GM12878 (cell line): ENCODE measurements around the gene DYRK4. TPM values are rescaled to one million over a fixed set of nuclear protein-coding genes. Genes with fewer than 3 reads are reported as not detected.

Experiments
- ATAC-seq: fragments of 200-7000 bp; cut with Tn5 transposase; 3 replicates; pipeline ENCODE4 v1.9.1; 2020; ENCODE audit warnings: mild to moderate bottlenecking, moderate library complexity
- BruUV-seq: library from RNA; stranded (reverse); fragments of 400-500 nt; replicated peaks from 2 replicates; lab custom pipeline; 2021; lab: Mats Ljungman, UMichigan
- CTCF ChIA-PET: fragments of 300-600 bp; sonication (Branson Sonifier 250); formaldehyde crosslinking; extraction: SDS; loops from one replicate; lab custom pipeline; 2021; ENCODE audit warnings: inconsistent platforms; lab: Yijun Ruan, JAX
- POLR2A ChIA-PET: fragments of 350-600 bp; formaldehyde crosslinking; extraction: SDS; loops from one replicate; lab custom pipeline; 2021; ENCODE audit warnings: inconsistent platforms; lab: Charles Lee
- RAD21 ChIA-PET: fragments of 300-600 bp; sonication (Branson Sonifier 250); formaldehyde crosslinking; loops from one replicate; lab custom pipeline; 2023; ENCODE audit warnings: antibody characterized with exemption; ENCODE audit not compliant: unreplicated experiment; lab: Charles Lee
- SMC1A ChIA-PET: fragments of 300-600 bp; sonication (Branson Sonifier 250); formaldehyde crosslinking; loops from one replicate; lab custom pipeline; 2023; ENCODE audit not compliant: unreplicated experiment, uncharacterized antibody; lab: Charles Lee
- DNase-seq: peaks from one replicate; pipeline ENCODE4 v3.0.0-alpha.2; 2011; ENCODE audit warnings: low read depth, low spot score
- FAIRE-seq: peaks from 3 replicates; lab custom pipeline; 2011; peaks lifted over from hg19 to GRCh38; lab: Jason Lieb, UNC
- H2AFZ ChIP-seq: 2 replicates; pipeline ENCODE4 v1.6.0; 2011; ENCODE audit warnings: low read depth, low read length, control low read depth; ENCODE audit not compliant: control insufficient read depth
- H3K27ac ChIP-seq: 2 replicates; pipeline ENCODE4 v1.5.1; 2011; ENCODE audit warnings: control low read depth; ENCODE audit not compliant: control insufficient read depth, insufficient read depth
- H3K27me3 ChIP-seq, 2 experiments: replicated peaks in 1 of 2; 2 replicates each; pipeline versions ENCODE4 v1.6.0 to v1.6.1; 2011; ENCODE audit warnings: low read length in 1 of 2; ENCODE audit not compliant: control insufficient read depth in 2 of 2, insufficient read depth in 2 of 2
- H3K36me3 ChIP-seq, 2 experiments: 2 replicates each; pipeline ENCODE4 v1.5.1; 2011; ENCODE audit warnings: low read length in 1 of 2; ENCODE audit not compliant: control insufficient read depth in 2 of 2, insufficient read depth in 2 of 2
- H3K4me1 ChIP-seq: 2 replicates; pipeline ENCODE4 v1.6.1; 2011; ENCODE audit warnings: mild to moderate bottlenecking, low read length, moderate library complexity, mixed read lengths; ENCODE audit not compliant: control insufficient read depth, insufficient read depth
- H3K4me2 ChIP-seq: 2 replicates; pipeline ENCODE4 v1.6.0; 2011; ENCODE audit warnings: control low read depth; ENCODE audit not compliant: control insufficient read depth, insufficient read depth
- H3K4me3 ChIP-seq: fragments of 200-600 bp; sonication (generic); 2 replicates; pipeline ENCODE4 v1.5.1; 2016
- H3K79me2 ChIP-seq: 2 replicates; pipeline ENCODE4 v1.6.0; 2011; ENCODE audit warnings: low read length; ENCODE audit not compliant: control insufficient read depth, insufficient read depth
- H3K9ac ChIP-seq: 2 replicates; pipeline ENCODE4 v1.8.0; 2011; ENCODE audit warnings: low read length, control low read depth, mixed read lengths; ENCODE audit not compliant: control insufficient read depth, insufficient read depth
- H3K9me3 ChIP-seq: replicated peaks from 3 replicates; pipeline ENCODE4 v1.5.1; 2011; ENCODE audit warnings: mild to moderate bottlenecking, low read length; ENCODE audit not compliant: control insufficient read depth, insufficient read depth
- H4K20me1 ChIP-seq: 2 replicates; pipeline ENCODE4 v1.6.0; 2011; ENCODE audit not compliant: control insufficient read depth, insufficient read depth
- BMI1 ChIP-seq: fragments of 450-650 bp; IDR thresholded peaks from 2 replicates; pipeline ENCODE4 v1.6.1; 2016; ENCODE audit warnings: mild to moderate bottlenecking, moderate library complexity, borderline replicate concordance
- PAX8 ChIP-seq: fragments of 450-650 bp; IDR thresholded peaks from 2 replicates; pipeline ENCODE4 v1.6.1; 2017; ENCODE audit warnings: mild to moderate bottlenecking, moderate library complexity
- RUNX3 ChIP-seq: IDR thresholded peaks from 2 replicates; pipeline ENCODE4 v1.6.1; 2012; ENCODE audit warnings: low read length, inconsistent platforms
- SP1 ChIP-seq: IDR thresholded peaks from one replicate; pipeline ENCODE4 v1.6.1; 2011; ENCODE audit warnings: low read depth, low read length
- SPI1 ChIP-seq: IDR thresholded peaks from 2 replicates; pipeline ENCODE4 v1.6.1; 2011; ENCODE audit warnings: low read depth, mild to moderate bottlenecking, low read length, moderate library complexity, borderline replicate concordance; ENCODE audit not compliant: insufficient read depth
- SRF ChIP-seq, 2 experiments: IDR thresholded peaks; 2 replicates each; pipeline ENCODE4 v1.6.1; 2011; ENCODE audit warnings: low read depth in 2 of 2, low read length in 2 of 2, mild to moderate bottlenecking in 1 of 2, moderate library complexity in 1 of 2
- TCF3 ChIP-seq: IDR thresholded peaks from 2 replicates; pipeline ENCODE4 v1.6.1; 2012; ENCODE audit warnings: low read depth, mild to moderate bottlenecking, low read length, borderline replicate concordance; ENCODE audit not compliant: insufficient read depth
- ZNF384 ChIP-seq: IDR thresholded peaks from 2 replicates; pipeline ENCODE4 v1.6.1; 2012; ENCODE audit warnings: low read depth, mild to moderate bottlenecking, low read length, improper control_type of control experiment, borderline replicate concordance
- ZZZ3 ChIP-seq: IDR thresholded peaks from 2 replicates; pipeline ENCODE4 v1.6.1; 2011; ENCODE audit warnings: low read depth; ENCODE audit not compliant: control insufficient read depth, insufficient read length
- WGBS: methylation state at CpG from one replicate; pipeline ENCODE4 v1.1.6; 2016; ENCODE audit warnings: low lambda C conversion rate; ENCODE audit not compliant: insufficient replicate concordance, insufficient coverage; ENCODE audit errors: missing lambda C conversion rate; 5-methylcytosine and 5-hydroxymethylcytosine counted together
- in situ Hi-C: fragments of 300-500 bp; cut with MboI; formaldehyde crosslinking; loops from 9 replicates; pipeline ENCODE4 v1.14.3; 2018; ENCODE audit warnings: mixed read lengths
- intact Hi-C: fragments of 100-400 bp; cut with micrococcal nuclease; formaldehyde crosslinking; loops from one replicate; pipeline ENCODE4 v1.14.2; 2022; ENCODE audit not compliant: unreplicated experiment
- polyA plus RNA-seq, 11 experiments: library from polyadenylated mRNA; depleted of rRNA in 4 of 11; unstranded in 6 of 11; stranded (reverse) in 5 of 11; fragments of >200 nt; fragmentation: Nextera tagmentation in 4 of 11; fragmentation: Illumina TruSeq in 1 of 11; extraction: Ambion mirVana in 4 of 11; extraction: Trizol in 1 of 11; gene quantifications; 1 replicate in 1 of 11; 2 replicates in 10 of 11; pipeline versions ENCODE4 v1.2.1 to v1.2.3, GENCODE V29; 2011 to 2016; ENCODE audit warnings: inconsistent platforms in 2 of 11, missing spikeins in 2 of 11, low read depth in 1 of 11
- total RNA-seq, 4 experiments: library from RNA; depleted of rRNA in 3 of 4; stranded (reverse); fragments of >200 nt in 3 of 4; fragmentation: Illumina TruSeq in 1 of 4; extraction: Trizol in 1 of 4; gene quantifications; 2 replicates each; pipeline versions ENCODE4 v1.2.1 to v1.2.3, GENCODE V29; 2013 to 2021
- TF ChIP-seq, protein P1 (sequence below): IDR thresholded peaks from 2 replicates; pipeline ENCODE4 v1.6.1; 2012; ENCODE audit warnings: low read depth, low read length, improper control_type of control experiment
- TF ChIP-seq, protein P2 (sequence below): IDR thresholded peaks from 2 replicates; pipeline ENCODE4 v1.6.1; 2012; ENCODE audit warnings: low read length, inconsistent platforms

The DYRK4 gene
- total and polyA plus RNA-seq, 10 of the 15 experiments (the other 5 are each of a cell fraction or from before 2014, with no cell fraction given) = 30.8 to 66.7 (median 46.8) TPM

DNA sequence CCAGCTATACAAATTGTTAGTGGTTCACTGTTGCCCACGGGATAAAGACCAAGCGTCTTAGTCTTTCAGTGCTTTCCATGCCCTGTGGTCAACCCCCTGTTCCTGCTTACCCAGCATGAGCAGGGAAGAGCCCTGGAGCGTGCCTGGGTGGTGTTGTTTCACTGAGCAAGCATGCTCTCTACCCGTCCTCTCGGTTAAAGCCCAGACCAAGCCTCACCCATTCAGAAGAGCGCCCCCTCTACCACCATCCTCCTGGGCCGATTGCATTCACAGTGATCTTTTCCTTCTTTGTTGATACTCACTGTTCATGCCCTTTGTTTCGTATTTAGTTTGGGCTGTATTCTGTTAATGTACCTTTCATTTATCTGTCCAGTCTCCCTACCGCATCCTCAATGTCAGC lies 25.1 kb downstream of the DYRK4 start:
- no peak for ATAC-seq
- Histone ChIP-seq H3K4me3 (no peak overlapping the region), H2AFZ (no peak overlapping the region), H3K9ac (no peak overlapping the region), H3K4me2 (no peak overlapping the region), H3K79me2 (no peaks in the 10 kb centered on the region), H4K20me1 (no peaks in the 10 kb centered on the region), H3K27ac (no peak overlapping the region), H3K27me3 (no peaks in the 10 kb centered on the region), H3K36me3 (no peaks in the 10 kb centered on the region), H3K9me3 (no peaks in the 10 kb centered on the region), H3K4me1 (no peaks in the 10 kb centered on the region)
- FAIRE-seq = no peak
- SMC1A ChIA-PET = no interaction called here
- WGBS = 47% methylated on average over 9 of the region's 9 CpGs
- no peak for DNase-seq
- in situ Hi-C loops = no loop called here
- intact Hi-C loops = no loop called here
- TF ChIP-seq RUNX3 = no peak
- no peak for TF ChIP-seq SP1
- no peak for TF ChIP-seq PAX8
- TF ChIP-seq, protein P1, sequence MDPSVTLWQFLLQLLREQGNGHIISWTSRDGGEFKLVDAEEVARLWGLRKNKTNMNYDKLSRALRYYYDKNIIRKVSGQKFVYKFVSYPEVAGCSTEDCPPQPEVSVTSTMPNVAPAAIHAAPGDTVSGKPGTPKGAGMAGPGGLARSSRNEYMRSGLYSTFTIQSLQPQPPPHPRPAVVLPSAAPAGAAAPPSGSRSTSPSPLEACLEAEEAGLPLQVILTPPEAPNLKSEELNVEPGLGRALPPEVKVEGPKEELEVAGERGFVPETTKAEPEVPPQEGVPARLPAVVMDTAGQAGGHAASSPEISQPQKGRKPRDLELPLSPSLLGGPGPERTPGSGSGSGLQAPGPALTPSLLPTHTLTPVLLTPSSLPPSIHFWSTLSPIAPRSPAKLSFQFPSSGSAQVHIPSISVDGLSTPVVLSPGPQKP = no peak
- TF ChIP-seq ZZZ3 = no peak
- no peak for TF ChIP-seq SRF (IDR thresholded peaks at IDR 0.05; ENCODE audit: low read depth in 2 of 2, low read length in 2 of 2)
- no peak for TF ChIP-seq SPI1
- TF ChIP-seq, protein P2, sequence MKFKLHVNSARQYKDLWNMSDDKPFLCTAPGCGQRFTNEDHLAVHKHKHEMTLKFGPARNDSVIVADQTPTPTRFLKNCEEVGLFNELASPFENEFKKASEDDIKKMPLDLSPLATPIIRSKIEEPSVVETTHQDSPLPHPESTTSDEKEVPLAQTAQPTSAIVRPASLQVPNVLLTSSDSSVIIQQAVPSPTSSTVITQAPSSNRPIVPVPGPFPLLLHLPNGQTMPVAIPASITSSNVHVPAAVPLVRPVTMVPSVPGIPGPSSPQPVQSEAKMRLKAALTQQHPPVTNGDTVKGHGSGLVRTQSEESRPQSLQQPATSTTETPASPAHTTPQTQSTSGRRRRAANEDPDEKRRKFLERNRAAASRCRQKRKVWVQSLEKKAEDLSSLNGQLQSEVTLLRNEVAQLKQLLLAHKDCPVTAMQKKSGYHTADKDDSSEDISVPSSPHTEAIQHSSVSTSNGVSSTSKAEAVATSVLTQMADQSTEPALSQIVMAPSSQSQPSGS = no peak
- TF ChIP-seq TCF3 = no peak
- TF ChIP-seq ZNF384 = no peak
- no peak for TF ChIP-seq BMI1
- POLR2A ChIA-PET = no interaction called here
- CTCF ChIA-PET = no interaction called here
- RAD21 ChIA-PET = no interaction called here
- no TSS peak for BruUV-seq
